Hindlimb muscle (tissue), 1 donor: ENCODE results near the gene FRY. TPM values are rescaled to one million over a fixed set of nuclear protein-coding genes. Genes with fewer than 3 reads are reported as not detected.

Source experiments
- DNase-seq: peaks from one replicate; pipeline ENCODE4 v3.0.0-alpha.2; 2013
- polyA plus RNA-seq: library from polyadenylated mRNA; unstranded; fragments of 120-200 nt; gene quantifications from one replicate; pipeline ENCODE4 v1.2.1, GENCODE V29; 2013; ENCODE audit not compliant: insufficient read length

The FRY gene
- polyA plus RNA-seq, 1 donor, result 65.2 TPM

GRCh38 chr13:32178763-32179162, 147.2 kb downstream of the FRY start:
- no peak for DNase-seq

DNA sequence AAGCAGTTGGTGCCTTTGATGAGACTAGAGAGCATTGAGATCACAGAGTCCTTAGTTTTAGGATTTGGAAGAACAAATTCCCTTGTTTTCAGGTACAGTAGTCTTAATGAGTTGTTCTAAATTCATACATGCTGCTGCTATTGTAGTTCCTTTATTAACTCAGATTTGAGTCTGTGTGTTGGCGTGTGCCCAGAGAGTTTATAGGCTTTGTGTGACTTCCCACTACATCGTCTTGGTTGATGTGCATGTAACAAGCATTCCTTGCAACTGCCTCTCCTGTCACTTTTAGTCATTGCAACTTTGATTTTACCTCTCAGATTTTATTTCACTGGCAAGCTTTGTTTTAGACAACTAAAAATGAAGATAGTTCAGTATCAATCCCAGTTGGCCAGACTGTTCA, 148.1 kb downstream of the FRY start:
- no peak for DNase-seq

DNA sequence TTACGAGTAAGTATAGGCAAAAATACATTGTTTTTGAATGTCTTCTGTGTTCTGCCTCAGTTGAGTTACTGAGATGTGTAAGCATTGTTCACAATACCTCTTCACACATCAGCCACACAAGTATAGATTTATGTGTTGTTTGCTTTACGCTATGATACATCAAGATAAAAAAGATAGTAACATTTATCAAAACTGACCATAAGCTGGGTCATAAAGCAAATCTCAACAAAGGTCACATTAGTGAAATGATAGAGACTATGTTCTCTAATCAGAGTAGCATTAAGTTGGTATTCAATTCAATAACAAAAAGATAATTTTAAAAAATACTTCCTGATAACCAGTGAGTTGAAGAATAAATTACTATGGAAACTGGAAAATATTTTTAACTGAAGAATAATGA, 156.1 kb downstream of the FRY start:
- DNase-seq, result no peak

DNA sequence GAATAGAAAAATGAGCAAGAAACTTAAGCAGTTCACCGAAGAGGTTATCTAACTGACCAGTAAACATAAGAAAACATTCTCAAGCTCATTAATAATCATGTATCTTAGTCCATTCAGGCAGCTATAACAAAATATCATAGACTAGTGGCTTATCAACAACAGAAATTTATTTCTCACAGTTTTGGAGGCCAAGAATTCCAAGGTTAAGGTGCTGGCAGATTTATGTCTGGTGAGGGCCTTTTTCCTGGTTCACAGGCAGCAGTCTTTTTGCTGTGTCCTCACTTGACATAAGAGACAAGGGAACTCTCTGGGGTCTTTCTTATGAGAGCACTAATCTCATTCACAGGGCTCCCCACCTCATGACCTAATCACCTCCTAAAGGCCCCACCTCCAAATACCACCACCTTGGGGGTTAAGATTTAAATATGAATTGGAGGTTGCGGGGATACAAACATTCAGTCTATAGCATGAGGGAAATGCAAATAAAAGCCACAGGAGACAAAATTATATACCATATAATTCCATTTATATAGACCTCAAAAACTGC, 160.0 kb downstream of the FRY start:
- no peak for DNase-seq

- DNase-seq, result no peak
Measured at GRCh38 chr13:32195713-32196112, 164.1 kb downstream of the FRY start.

DNA sequence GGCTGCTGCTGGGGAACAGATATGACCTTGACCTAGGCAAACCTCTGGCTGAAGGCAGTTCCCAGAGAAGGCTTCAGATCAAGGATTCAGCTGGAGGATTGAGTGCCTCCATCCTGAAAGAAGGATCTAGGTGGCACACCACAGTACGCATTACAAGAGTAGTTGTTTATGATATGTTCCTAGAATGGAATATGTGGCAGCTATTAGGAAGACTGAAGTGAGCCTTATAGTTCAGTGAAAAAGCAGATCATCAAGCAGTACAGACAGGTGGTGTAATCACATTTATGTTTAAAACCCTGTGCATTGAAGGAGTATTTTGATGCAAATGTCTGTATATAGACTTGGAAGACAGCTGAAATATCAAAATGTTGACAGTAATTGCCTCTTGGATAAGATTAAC, 167.6 kb downstream of the FRY start:
- DNase-seq, result no peak

GRCh38 chr13:32200741-32201140, 169.2 kb downstream of the FRY start:
- DNase-seq, result no peak

GRCh38 chr13:32201809-32202208, 170.2 kb downstream of the FRY start:
- DNase-seq, result no peak

DNA sequence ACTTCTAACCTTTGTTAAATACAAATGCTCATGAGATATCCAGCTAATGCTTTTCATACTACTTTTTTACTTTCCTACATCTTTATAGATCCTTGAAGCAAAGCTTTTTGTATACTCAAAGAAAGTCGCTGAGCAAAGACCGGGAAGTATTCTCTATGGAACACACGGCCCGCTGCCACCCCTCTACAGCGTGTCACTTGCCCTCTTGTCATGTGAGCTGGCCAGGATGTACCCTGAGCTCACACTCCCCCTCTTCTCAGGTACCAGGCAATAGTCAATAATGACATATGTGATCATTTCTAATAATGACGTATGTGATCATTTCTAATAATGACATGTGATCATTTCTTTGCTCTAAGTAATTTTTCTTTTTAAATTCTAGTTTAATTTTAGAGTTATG, 170.7 kb downstream of the FRY start:
- no peak for DNase-seq

GRCh38 chr13:32203221-32203620, 171.6 kb downstream of the FRY start:
- DNase-seq, result no peak

DNA sequence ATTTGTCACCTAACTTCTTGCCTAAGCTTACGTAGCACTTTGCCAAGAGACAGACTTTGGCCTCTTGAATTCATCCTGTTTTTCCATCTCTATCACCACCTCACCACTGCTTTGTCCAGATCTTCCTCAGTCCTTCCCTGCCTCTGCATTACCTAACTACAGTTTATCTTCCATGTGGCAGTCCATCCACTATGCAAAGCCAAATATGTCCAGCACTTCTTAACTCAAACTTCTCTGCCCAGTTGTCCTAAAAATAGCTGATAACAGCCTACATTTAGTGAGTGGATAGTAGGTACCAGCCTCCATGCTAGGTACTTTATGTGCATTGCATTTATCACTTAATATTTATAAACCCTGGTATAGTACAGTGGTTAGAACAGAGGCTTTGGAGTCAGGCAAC, 172.2 kb downstream of the FRY start:
- no peak for DNase-seq

- no peak for DNase-seq
Measured at GRCh38 chr13:32205431-32206096, 174.0 kb downstream of the FRY start.

DNA sequence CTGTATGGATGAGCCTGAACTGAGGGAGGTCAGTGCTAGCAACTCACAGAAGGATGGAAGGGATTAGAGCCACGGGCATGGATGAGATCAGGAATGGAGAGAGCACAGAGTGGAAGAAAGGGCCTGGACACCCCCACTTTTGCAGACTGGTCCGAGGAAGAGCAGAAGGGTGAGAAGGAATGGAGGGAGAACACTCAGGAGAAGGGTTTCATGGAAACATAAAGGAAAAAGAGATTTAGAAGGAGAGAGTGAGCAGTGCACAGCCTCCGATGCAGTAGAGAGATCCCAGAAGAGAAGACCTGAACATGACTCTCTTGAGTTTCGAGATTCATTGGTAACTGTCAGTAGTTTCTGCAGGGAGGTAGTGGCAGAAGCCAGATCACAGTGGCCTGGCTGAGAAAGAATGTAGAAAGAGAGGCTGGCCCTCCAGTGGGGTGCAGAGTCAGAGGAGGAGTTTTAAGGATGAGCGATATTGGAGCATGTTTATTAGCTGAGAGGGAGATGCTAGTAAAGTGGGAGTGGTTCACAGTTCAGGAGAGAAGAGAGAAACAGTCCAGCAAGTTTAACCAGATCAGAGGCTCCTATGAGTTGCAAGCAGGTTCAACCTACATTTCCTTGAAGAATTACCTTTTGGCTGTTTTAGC, 174.6 kb downstream of the FRY start:
- no peak for DNase-seq

- DNase-seq, result no peak
Measured at GRCh38 chr13:32208860-32209259, 177.3 kb downstream of the FRY start.

DNA sequence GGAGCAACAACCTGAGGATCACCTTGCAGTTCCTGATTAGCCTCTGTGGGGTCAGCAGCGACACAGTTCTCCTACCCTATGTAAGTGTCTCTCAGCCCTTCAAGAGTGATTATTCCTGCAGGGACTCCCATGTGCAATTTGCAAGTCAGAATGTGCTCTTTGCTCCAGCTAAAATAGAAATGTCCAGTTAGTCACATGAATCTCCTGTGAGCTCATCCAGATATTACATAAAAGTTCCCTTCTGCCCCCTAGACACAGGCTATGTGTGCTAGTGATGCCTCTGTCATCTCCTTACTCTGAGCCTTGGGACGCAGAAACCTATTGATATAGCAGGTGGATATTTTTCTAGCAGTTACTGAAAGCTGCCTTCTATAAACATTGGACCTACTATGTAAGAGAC, 178.1 kb downstream of the FRY start:
- DNase-seq, result no peak

DNA sequence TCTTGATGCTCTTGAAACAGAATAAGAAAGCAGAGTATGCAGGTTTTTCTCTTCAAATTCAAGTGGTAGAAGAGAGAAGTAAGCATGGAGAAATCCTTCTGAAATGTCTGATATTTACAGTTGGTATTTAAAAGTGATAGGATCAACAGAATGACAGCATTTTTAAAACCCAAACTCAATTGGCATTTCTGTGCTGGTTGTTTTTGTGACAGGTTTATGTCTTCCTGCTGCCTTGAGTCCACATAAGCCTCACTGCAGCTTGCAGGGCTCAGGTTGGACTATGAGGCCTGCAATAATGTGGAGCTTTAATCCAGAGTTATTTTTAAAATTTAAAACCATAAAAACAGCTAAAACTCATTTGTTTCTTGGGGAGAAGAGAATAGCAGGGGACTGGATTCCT, 178.5 kb downstream of the FRY start:
- no peak for DNase-seq

GRCh38 chr13:32211813-32212212, 180.2 kb downstream of the FRY start:
- DNase-seq, result no peak

- no peak for DNase-seq
Measured at GRCh38 chr13:32212421-32212820, 180.8 kb downstream of the FRY start.

- DNase-seq, result no peak
Measured at GRCh38 chr13:32213626-32214025, 182.1 kb downstream of the FRY start.

DNA sequence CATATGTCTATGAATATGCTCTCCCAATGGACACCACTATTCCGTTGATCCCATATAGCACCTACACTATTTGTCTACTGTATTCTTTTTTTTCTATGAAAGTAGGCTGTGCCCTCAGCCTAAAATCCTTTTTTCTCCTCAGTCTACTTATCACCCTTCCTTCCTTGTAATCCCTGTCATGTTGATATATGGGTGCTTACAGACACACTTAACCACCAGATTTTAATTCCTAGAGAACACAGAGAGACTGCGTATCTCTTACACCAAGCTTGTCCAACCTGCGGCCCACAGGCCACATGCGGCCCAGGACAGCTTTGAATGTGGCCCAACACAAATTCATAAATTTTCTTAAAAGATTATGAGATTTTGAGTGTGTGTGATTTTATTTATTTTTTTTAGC, 182.5 kb downstream of the FRY start:
- DNase-seq, result no peak

DNA sequence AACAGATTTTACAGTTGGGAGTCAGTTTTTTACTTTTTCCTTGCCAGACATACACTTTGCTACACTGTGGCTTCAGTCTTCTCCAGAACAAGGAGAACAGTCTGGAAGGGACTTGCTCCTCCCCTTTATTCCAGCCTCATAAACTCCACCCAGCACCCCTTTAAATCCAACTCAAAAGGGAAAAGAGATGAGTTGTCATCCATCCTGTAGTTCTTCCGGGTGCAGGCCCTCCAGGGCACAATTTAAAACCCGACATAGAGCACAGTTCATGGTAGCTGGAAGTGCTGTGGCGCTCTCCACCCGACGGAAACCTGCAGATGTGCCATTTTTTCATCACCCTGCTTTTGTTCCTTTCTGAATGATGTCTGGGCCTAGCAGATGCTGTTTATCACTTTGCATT, 184.7 kb downstream of the FRY start:
- DNase-seq, result no peak

GRCh38 chr13:32222046-32222676, 190.6 kb downstream of the FRY start:
- no peak for DNase-seq

GRCh38 chr13:32224916-32225315, 193.3 kb downstream of the FRY start:
- no peak for DNase-seq

DNA sequence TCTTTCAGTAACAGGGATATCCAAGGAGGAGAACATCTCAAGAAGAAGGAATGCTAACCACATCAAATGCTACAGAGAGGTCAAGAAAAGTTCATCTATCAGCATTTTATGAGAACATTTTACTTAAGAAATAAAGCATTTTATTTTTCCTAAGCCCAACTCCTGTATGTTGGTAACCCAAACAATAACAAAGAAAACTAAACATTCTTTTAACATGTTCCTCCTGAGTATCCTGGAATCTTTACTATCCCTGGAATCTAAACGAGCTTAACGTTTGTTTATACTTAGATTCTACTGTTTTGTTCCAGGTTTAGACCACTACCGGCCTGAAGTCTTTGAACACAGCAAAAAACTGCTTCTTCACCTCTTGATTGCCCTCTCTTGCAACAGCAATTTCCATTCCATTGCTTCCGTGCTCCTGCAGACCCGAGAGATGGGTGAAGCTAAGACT, 193.9 kb downstream of the FRY start:
- no peak for DNase-seq
